ENCODE results near the gene PRM3. TPM values are rescaled to one million over a fixed set of nuclear protein-coding genes. Genes with fewer than 3 reads are reported as not detected.

Gene PRM3
- polyA plus RNA-seq, 1 donor (not counting 4 experiments of a cell fraction or from before 2014, with no cell fraction given), result not detected

GRCh38 chr16:11234884-11235702, 38.3 kb downstream of the PRM3 start:
- Histone ChIP-seq H2AFZ (ENCODE audit: control insufficient read depth, low read length) (no peak overlapping the region), H3K4me1 (ENCODE audit: control insufficient read depth, extremely low read depth, insufficient read depth, low read length) (peaks cover 4% of the 10 kb centered on the region), H3K4me2 (ENCODE audit: control insufficient read depth, extremely low read depth, insufficient read depth, low read depth, low read length) (no peak overlapping the region), H3K9me3 (ENCODE audit: control insufficient read depth, low read depth, low read length) (no peaks in the 10 kb centered on the region), H3K79me2 (ENCODE audit: control insufficient read depth, insufficient read depth, low read length) (no peaks in the 10 kb centered on the region), H3K4me3 (ENCODE audit: control insufficient read depth in 2 of 3, extremely low read depth in 1 of 3, insufficient read depth in 2 of 3, low read depth in 1 of 3, low read length in 3 of 3) (no peak overlapping the region), H3K36me3 (ENCODE audit: control insufficient read depth in 2 of 2, extremely low read depth in 1 of 2, insufficient read depth in 2 of 2, low read length in 2 of 2) (no peaks in the 10 kb centered on the region), H3K27me3 (ENCODE audit: control insufficient read depth, extremely low read depth, insufficient read depth, low read length) (no peaks in the 10 kb centered on the region), H3K9me1 (ENCODE audit: control insufficient read depth, extremely low read depth, insufficient read depth, low read length) (no peaks in the 10 kb centered on the region), H3K27ac (ENCODE audit: control insufficient read depth, insufficient read depth, low read length) (no peak overlapping the region), H3K9ac (ENCODE audit: control insufficient read depth, extremely low read depth, insufficient read depth, low read length) (no peak overlapping the region), H4K20me1 (ENCODE audit: control insufficient read depth, extremely low read depth, insufficient read depth, low read length) (no peaks in the 10 kb centered on the region)
- FAIRE-seq (no peak), DNase-seq (ENCODE audit: low read depth, low spot score) (no peak)
- no peak for TF ChIP-seq CTCF (optimal IDR thresholded peaks at IDR 0.05 in 1 of 3, IDR thresholded peaks at IDR 0.05 in 1 of 3, conservative IDR thresholded peaks at IDR 0.05 in 1 of 3; ENCODE audit: extremely low read depth in 1 of 3, insufficient read depth in 2 of 3, low read length in 3 of 3)
- no peak for TF ChIP-seq EZH2 (IDR thresholded peaks at IDR 0.05; ENCODE audit: low read length)
- dilution Hi-C loops (cut with MboI; ENCODE audit: extremely low pct_ligation_motif_present, low sequenced_read_pairs), result no loop called here

- no peak for DNase-seq (ENCODE audit: low read depth, low spot score)
- Histone ChIP-seq H3K27ac (ENCODE audit: control insufficient read depth, insufficient read depth, low read length) (no peak overlapping the region), H3K4me3 (ENCODE audit: control insufficient read depth in 2 of 3, extremely low read depth in 1 of 3, insufficient read depth in 2 of 3, low read depth in 1 of 3, low read length in 3 of 3) (no peak overlapping the region), H3K4me2 (ENCODE audit: control insufficient read depth, extremely low read depth, insufficient read depth, low read depth, low read length) (no peak overlapping the region), H3K9me3 (ENCODE audit: control insufficient read depth, low read depth, low read length) (no peaks in the 10 kb centered on the region), H4K20me1 (ENCODE audit: control insufficient read depth, extremely low read depth, insufficient read depth, low read length) (no peaks in the 10 kb centered on the region), H3K9me1 (ENCODE audit: control insufficient read depth, extremely low read depth, insufficient read depth, low read length) (no peaks in the 10 kb centered on the region), H3K36me3 (ENCODE audit: control insufficient read depth in 2 of 2, extremely low read depth in 1 of 2, insufficient read depth in 2 of 2, low read length in 2 of 2) (no peaks in the 10 kb centered on the region), H3K4me1 (ENCODE audit: control insufficient read depth, extremely low read depth, insufficient read depth, low read length) (peaks cover 4% of the 10 kb centered on the region), H2AFZ (ENCODE audit: control insufficient read depth, low read length) (no peak overlapping the region), H3K27me3 (ENCODE audit: control insufficient read depth, extremely low read depth, insufficient read depth, low read length) (no peaks in the 10 kb centered on the region), H3K9ac (ENCODE audit: control insufficient read depth, extremely low read depth, insufficient read depth, low read length) (no peak overlapping the region), H3K79me2 (ENCODE audit: control insufficient read depth, insufficient read depth, low read length) (no peaks in the 10 kb centered on the region)
- TF ChIP-seq EZH2 (IDR thresholded peaks at IDR 0.05; ENCODE audit: low read length), result no peak
- no peak for TF ChIP-seq CTCF (optimal IDR thresholded peaks at IDR 0.05 in 1 of 3, IDR thresholded peaks at IDR 0.05 in 1 of 3, conservative IDR thresholded peaks at IDR 0.05 in 1 of 3; ENCODE audit: extremely low read depth in 1 of 3, insufficient read depth in 2 of 3, low read length in 3 of 3)
- dilution Hi-C loops (cut with MboI; ENCODE audit: extremely low pct_ligation_motif_present, low sequenced_read_pairs), result no loop called here
- no peak for FAIRE-seq
These were observed 39.6 kb downstream of the PRM3 start for GRCh38 chr16:11233727-11234376.

Data from keratinocyte (primary cell).